ENCODE measurements around the gene MYBPC1. TPM values are rescaled to one million over a fixed set of nuclear protein-coding genes. Genes with fewer than 3 reads are reported as not detected.
"Not testable (repeated sequence)": the region's sequence is repeated elsewhere in the genome, so short reads cannot be mapped to it uniquely, and the experiment has no call there.

Gene MYBPC1
- total RNA-seq, 6 experiments from 2014 or later = 0.07 to 6.3 (median 0.66) TPM; not detected in 1

- Histone ChIP-seq H3K36me3 (no peaks in the 10 kb centered on the region), H3K27me3 (no peaks in the 10 kb centered on the region), H3K4me1 (no peaks in the 10 kb centered on the region), H3K9me3 (no peaks in the 10 kb centered on the region), H3K27ac (no peak overlapping the region), H3K4me3 (no peak overlapping the region)
- ATAC-seq (no peak), DNase-seq (no peak)
- intact Hi-C loops (cut with DNase I) = no loop called here
- 78% methylated on average over 1 of the region's 1 CpG for WGBS (ENCODE audit: insufficient coverage, low coverage, low lambda C conversion rate, missing lambda C conversion rate)
- no peak for TF ChIP-seq POLR2A (IDR thresholded peaks at IDR 0.05)
- no peak for TF ChIP-seq CTCF (IDR thresholded peaks at IDR 0.05)
Observed at GRCh38 chr12:101654442-101654841, 59.7 kb downstream of the MYBPC1 start.

GRCh38 chr12:101655393-101655792, 60.6 kb downstream of the MYBPC1 start:
- no peak for ATAC-seq
- Histone ChIP-seq H3K4me3 (no peak overlapping the region), H3K27ac (no peak overlapping the region), H3K36me3 (no peaks in the 10 kb centered on the region), H3K4me1 (no peaks in the 10 kb centered on the region), H3K9me3 (no peaks in the 10 kb centered on the region), H3K27me3 (no peaks in the 10 kb centered on the region)
- intact Hi-C loops (cut with DNase I) = no loop called here
- WGBS (ENCODE audit: insufficient coverage, low coverage, low lambda C conversion rate, missing lambda C conversion rate) = 44% methylated on average over 2 of the region's 2 CpGs
- TF ChIP-seq CTCF (IDR thresholded peaks at IDR 0.05) = no peak
- no peak for TF ChIP-seq POLR2A (IDR thresholded peaks at IDR 0.05)
- DNase-seq = no peak

GRCh38 chr12:101660662-101661061, 65.9 kb downstream of the MYBPC1 start:
- H3K9me3 ChIP-seq; H3K36me3 ChIP-seq; H3K4me1 ChIP-seq; intact Hi-C loops (cut with DNase I); DNase-seq; ATAC-seq; H3K27ac ChIP-seq; H3K27me3 ChIP-seq; H3K4me3 ChIP-seq: not testable (repeated sequence)
- 91% methylated on average over 1 of the region's 2 CpGs for WGBS (ENCODE audit: insufficient coverage, low coverage, low lambda C conversion rate, missing lambda C conversion rate)

- no peaks in the 10 kb centered on the region for H3K9me3 ChIP-seq
- no peak overlapping the region for H3K27ac ChIP-seq
- no peaks in the 10 kb centered on the region for H3K27me3 ChIP-seq
- DNase-seq (no peak), ATAC-seq (no peak)
- TF ChIP-seq CTCF (IDR thresholded peaks at IDR 0.05) (no peak), POLR2A (IDR thresholded peaks at IDR 0.05) (no peak)
- no peaks in the 10 kb centered on the region for H3K4me1 ChIP-seq
- intact Hi-C loops (cut with DNase I) = no loop called here
- WGBS (ENCODE audit: insufficient coverage, low coverage, low lambda C conversion rate, missing lambda C conversion rate) = 76% methylated on average over 6 of the region's 6 CpGs
- H3K4me3 ChIP-seq = no peak overlapping the region
- H3K36me3 ChIP-seq = no peaks in the 10 kb centered on the region
Observed at GRCh38 chr12:101663298-101663697, 68.5 kb downstream of the MYBPC1 start.

GRCh38 chr12:101664992-101665391, 70.2 kb downstream of the MYBPC1 start:
- Histone ChIP-seq H3K9me3 (no peaks in the 10 kb centered on the region), H3K36me3 (no peaks in the 10 kb centered on the region), H3K27ac (no peak overlapping the region), H3K4me3 (no peak overlapping the region), H3K4me1 (no peaks in the 10 kb centered on the region), H3K27me3 (no peaks in the 10 kb centered on the region)
- WGBS (ENCODE audit: insufficient coverage, low coverage, low lambda C conversion rate, missing lambda C conversion rate) = 60% methylated on average over 7 of the region's 7 CpGs
- intact Hi-C loops (cut with DNase I) = no loop called here
- DNase-seq (no peak), ATAC-seq (no peak)
- TF ChIP-seq POLR2A (IDR thresholded peaks at IDR 0.05) (no peak), CTCF (IDR thresholded peaks at IDR 0.05) (no peak)
